CD4-positive, alpha-beta memory T cell (primary cell): Measurements from ENCODE around the gene SHROOM3. TPM values are rescaled to one million over a fixed set of nuclear protein-coding genes. Genes with fewer than 3 reads are reported as not detected.

Experiments
- CTCF ChIA-PET: fragments of 350-600 bp; sonication (Branson Sonifier 250); formaldehyde crosslinking; loops from one replicate; lab custom pipeline; 2021; ENCODE audit warnings: inconsistent platforms; ENCODE audit not compliant: partially characterized antibody; lab: Charles Lee
- POLR2A ChIA-PET: fragments of 350-600 bp; sonication (Branson Sonifier 250); formaldehyde crosslinking; loops from one replicate; lab custom pipeline; 2021; ENCODE audit not compliant: partially characterized antibody; lab: Charles Lee
- DNase-seq, 5 donors: peaks; one replicate each; pipeline versions ENCODE4 v3.0.0 to v3.0.0-alpha.2; 2020 to 2022; ENCODE audit warnings: mixed read lengths in 1 of 5
- H3K27ac ChIP-seq: one replicate; pipeline ENCODE4 v1.7.0; 2013; ENCODE audit warnings: low read depth, low read length
- H3K27me3 ChIP-seq: 2 replicates; pipeline ENCODE4 v1.7.0; 2013; ENCODE audit warnings: mild to moderate bottlenecking, low read length, moderate library complexity; ENCODE audit not compliant: insufficient read depth
- H3K36me3 ChIP-seq: 2 replicates; pipeline ENCODE4 v1.7.0; 2013; ENCODE audit warnings: mild to moderate bottlenecking, low read length, moderate library complexity; ENCODE audit not compliant: insufficient read depth
- H3K4me1 ChIP-seq: 2 replicates; pipeline ENCODE4 v1.7.0; 2013; ENCODE audit warnings: mild to moderate bottlenecking, low read length, moderate library complexity; ENCODE audit not compliant: insufficient read depth
- H3K4me3 ChIP-seq, 2 donors: one replicate each; pipeline ENCODE4 v1.7.0; 2013; ENCODE audit warnings: low read length in 2 of 2, mild to moderate bottlenecking in 1 of 2
- H3K9me3 ChIP-seq, 2 donors: one replicate each; pipeline ENCODE4 v1.7.0; 2013; ENCODE audit warnings: low read length in 2 of 2, control low read depth in 1 of 2; ENCODE audit not compliant: control insufficient read depth in 1 of 2
- H3K27ac Mint-ChIP-seq, 7 donors: one replicate each; pipeline ENCODE4 v1.8.0; 2020 to 2021; ENCODE audit warnings: mixed read lengths in 7 of 7, mild to moderate bottlenecking in 6 of 7, inconsistent platforms in 3 of 7, moderate library complexity in 3 of 7
- H3K27me3 Mint-ChIP-seq, 2 donors: one replicate each; pipeline ENCODE4 v1.8.0; 2020 to 2021; ENCODE audit warnings: mixed read lengths in 2 of 2
- H3K36me3 Mint-ChIP-seq, 2 donors: one replicate each; pipeline ENCODE4 v1.8.0; 2020 to 2021; ENCODE audit warnings: mixed read lengths in 2 of 2, inconsistent platforms in 1 of 2, mild to moderate bottlenecking in 1 of 2
- H3K4me1 Mint-ChIP-seq, 4 donors: one replicate each; pipeline ENCODE4 v1.8.0; 2020 to 2021; ENCODE audit warnings: mixed read lengths in 4 of 4, mild to moderate bottlenecking in 1 of 4
- H3K4me3 Mint-ChIP-seq, 8 donors: one replicate each; pipeline ENCODE4 v1.8.0; 2020 to 2021; ENCODE audit warnings: mixed read lengths in 8 of 8, mild to moderate bottlenecking in 7 of 8, moderate library complexity in 6 of 8, inconsistent platforms in 3 of 8
- H3K9me3 Mint-ChIP-seq, 8 donors: one replicate each; pipeline ENCODE4 v1.8.0; 2020 to 2021; ENCODE audit warnings: mixed read lengths in 8 of 8, mild to moderate bottlenecking in 5 of 8, inconsistent platforms in 3 of 8, moderate library complexity in 1 of 8
- intact Hi-C: fragments of 100-400 bp; cut with micrococcal nuclease; formaldehyde crosslinking; loops from one replicate; pipeline ENCODE4 v1.15.1; 2023
- polyA plus RNA-seq, 2 donors: library from polyadenylated mRNA; unstranded; fragments of 300-500 nt; fragmentation: Illumina TruSeq; gene quantifications; one replicate each; pipeline ENCODE4 v1.2.3, GENCODE V29; 2021
- total RNA-seq, 2 experiments: library from RNA; stranded (reverse); gene quantifications; one replicate each; pipeline ENCODE4 v1.2.3, GENCODE V29; 2021

SHROOM3 gene
- total and polyA plus RNA-seq, 4 experiments from 2014 or later = not detected

GRCh38 chr4:76457885-76458284, 22.9 kb downstream of the SHROOM3 start:
- Histone ChIP-seq H3K4me3 (no peak overlapping the region), H3K27me3 (no peaks in the 10 kb centered on the region), H3K36me3 (no peaks in the 10 kb centered on the region), H3K4me1 (no peaks in the 10 kb centered on the region), H3K27ac (no peak overlapping the region), H3K9me3 (no peaks in the 10 kb centered on the region)
- DNase-seq = no peak
- H3K9me3 Mint-ChIP-seq = peaks cover 0 to 11% (median 4%) of the 10 kb centered on the region in 8 donors
- ChIA-PET CTCF (no interaction called here), POLR2A (no interaction called here)
- no peak overlapping the region for H3K27ac Mint-ChIP-seq
- intact Hi-C loops = no loop called here
- H3K4me3 Mint-ChIP-seq = no peak overlapping the region
- no peaks in the 10 kb centered on the region for H3K4me1 Mint-ChIP-seq
- H3K27me3 Mint-ChIP-seq = peaks cover 13% of the 10 kb centered on the region in 2 donors
- H3K36me3 Mint-ChIP-seq = no peaks in the 10 kb centered on the region

GRCh38 chr4:76458297-76458696, 23.3 kb downstream of the SHROOM3 start:
- H3K27ac ChIP-seq = no peak overlapping the region
- H3K4me3 ChIP-seq = no peak overlapping the region
- peaks cover 0 to 15% (median 8%) of the 10 kb centered on the region in 8 donors for H3K9me3 Mint-ChIP-seq
- H3K27me3 ChIP-seq = no peaks in the 10 kb centered on the region
- peaks cover 0 to 1% of the 10 kb centered on the region in 2 donors for H3K9me3 ChIP-seq
- H3K27ac Mint-ChIP-seq = no peak overlapping the region
- H3K36me3 ChIP-seq = no peaks in the 10 kb centered on the region
- H3K27me3 Mint-ChIP-seq = peaks cover 13 to 14% of the 10 kb centered on the region in 2 donors
- no peak for DNase-seq
- CTCF ChIA-PET = no interaction called here
- H3K4me1 ChIP-seq = no peaks in the 10 kb centered on the region
- no peak overlapping the region for H3K4me3 Mint-ChIP-seq
- POLR2A ChIA-PET = no interaction called here
- H3K4me1 Mint-ChIP-seq = no peaks in the 10 kb centered on the region
- H3K36me3 Mint-ChIP-seq = no peaks in the 10 kb centered on the region
- intact Hi-C loops = no loop called here

- ChIA-PET POLR2A (no interaction called here), CTCF (no interaction called here)
- H3K27ac Mint-ChIP-seq = no peak overlapping the region
- Histone ChIP-seq H3K4me3 (no peak overlapping the region), H3K9me3 (peaks cover 0 to 6% of the 10 kb centered on the region in 2 donors), H3K27ac (no peak overlapping the region), H3K27me3 (no peaks in the 10 kb centered on the region), H3K36me3 (no peaks in the 10 kb centered on the region), H3K4me1 (no peaks in the 10 kb centered on the region)
- DNase-seq = no peak
- intact Hi-C loops = no loop called here
- H3K27me3 Mint-ChIP-seq = peaks cover 9 to 14% of the 10 kb centered on the region in 2 donors
- H3K36me3 Mint-ChIP-seq = no peaks in the 10 kb centered on the region
- no peaks in the 10 kb centered on the region for H3K4me1 Mint-ChIP-seq
- no peak overlapping the region for H3K4me3 Mint-ChIP-seq
- H3K9me3 Mint-ChIP-seq = peaks cover 0 to 20% (median 12%) of the 10 kb centered on the region in 8 donors
Measured at GRCh38 chr4:76458825-76459224, 23.8 kb downstream of the SHROOM3 start.

GRCh38 chr4:76459291-76459723, 24.3 kb downstream of the SHROOM3 start:
- no peak for DNase-seq
- intact Hi-C loops = no loop called here
- H3K27me3 ChIP-seq = no peaks in the 10 kb centered on the region
- Mint-ChIP-seq H3K27me3 (peaks cover 9 to 14% of the 10 kb centered on the region in 2 donors), H3K36me3 (no peaks in the 10 kb centered on the region), H3K4me1 (no peaks in the 10 kb centered on the region), H3K4me3 (no peak overlapping the region), H3K27ac (no peak overlapping the region), H3K9me3 (peaks cover 0 to 25% (median 13%) of the 10 kb centered on the region in 8 donors)
- H3K9me3 ChIP-seq = peaks cover 0 to 6% of the 10 kb centered on the region in 2 donors
- H3K4me1 ChIP-seq = no peaks in the 10 kb centered on the region
- H3K27ac ChIP-seq = no peak overlapping the region
- H3K36me3 ChIP-seq = no peaks in the 10 kb centered on the region
- CTCF ChIA-PET = no interaction called here
- H3K4me3 ChIP-seq = no peak overlapping the region
- POLR2A ChIA-PET = no interaction called here

- ChIA-PET POLR2A (no interaction called here), CTCF (no interaction called here)
- H3K27ac ChIP-seq = no peak overlapping the region
- no peak overlapping the region for H3K4me3 Mint-ChIP-seq
- H3K4me1 ChIP-seq = no peaks in the 10 kb centered on the region
- H3K9me3 Mint-ChIP-seq = peaks cover 0 to 35% (median 17%) of the 10 kb centered on the region in 8 donors
- H3K27me3 Mint-ChIP-seq = peaks cover 2 to 14% of the 10 kb centered on the region in 2 donors
- no peaks in the 10 kb centered on the region for H3K36me3 Mint-ChIP-seq
- no peaks in the 10 kb centered on the region for H3K4me1 Mint-ChIP-seq
- H3K27me3 ChIP-seq = no peaks in the 10 kb centered on the region
- no peak overlapping the region for H3K4me3 ChIP-seq
- intact Hi-C loops = no loop called here
- no peak overlapping the region for H3K27ac Mint-ChIP-seq
- DNase-seq = no peak
- no peaks in the 10 kb centered on the region for H3K36me3 ChIP-seq
- H3K9me3 ChIP-seq = peaks cover 0 to 6% of the 10 kb centered on the region in 2 donors
Measured at GRCh38 chr4:76463568-76463967, 28.5 kb downstream of the SHROOM3 start.

- DNase-seq = no peak
- H3K4me1 ChIP-seq = no peaks in the 10 kb centered on the region
- no peak overlapping the region for H3K4me3 ChIP-seq
- no peaks in the 10 kb centered on the region for H3K9me3 ChIP-seq
- no peak overlapping the region for H3K27ac Mint-ChIP-seq
- no peaks in the 10 kb centered on the region for H3K4me1 Mint-ChIP-seq
- no peaks in the 10 kb centered on the region for H3K27me3 ChIP-seq
- peaks cover 0 to 4% (median 0%) of the 10 kb centered on the region in 8 donors for H3K9me3 Mint-ChIP-seq
- peaks cover 2 to 4% of the 10 kb centered on the region in 2 donors for H3K27me3 Mint-ChIP-seq
- H3K36me3 ChIP-seq = no peaks in the 10 kb centered on the region
- ChIA-PET POLR2A (no interaction called here), CTCF (no interaction called here)
- H3K4me3 Mint-ChIP-seq = no peak overlapping the region
- H3K27ac ChIP-seq = no peak overlapping the region
- H3K36me3 Mint-ChIP-seq = no peaks in the 10 kb centered on the region
- intact Hi-C loops = no loop called here
Measured at GRCh38 chr4:76470064-76470463, 35.0 kb downstream of the SHROOM3 start.

GRCh38 chr4:76470532-76470931, 35.5 kb downstream of the SHROOM3 start:
- H3K27ac ChIP-seq = no peak overlapping the region
- H3K27me3 ChIP-seq = no peaks in the 10 kb centered on the region
- DNase-seq = no peak
- ChIA-PET POLR2A (no interaction called here), CTCF (no interaction called here)
- no peaks in the 10 kb centered on the region for H3K36me3 ChIP-seq
- H3K4me1 ChIP-seq = no peaks in the 10 kb centered on the region
- Mint-ChIP-seq H3K27ac (no peak overlapping the region), H3K27me3 (peaks cover 4 to 5% of the 10 kb centered on the region in 2 donors), H3K4me3 (no peak overlapping the region), H3K9me3 (peaks cover 0 to 2% (median 0%) of the 10 kb centered on the region in 8 donors), H3K36me3 (no peaks in the 10 kb centered on the region), H3K4me1 (no peaks in the 10 kb centered on the region)
- no peaks in the 10 kb centered on the region for H3K9me3 ChIP-seq
- intact Hi-C loops = no loop called here
- no peak overlapping the region for H3K4me3 ChIP-seq

GRCh38 chr4:76476571-76476970, 41.5 kb downstream of the SHROOM3 start:
- ChIA-PET POLR2A (no interaction called here), CTCF (no interaction called here)
- Mint-ChIP-seq H3K4me3 (no peak overlapping the region), H3K9me3 (peaks cover 3 to 17% (median 13%) of the 10 kb centered on the region in 8 donors), H3K27me3 (peaks cover 12 to 20% of the 10 kb centered on the region in 2 donors), H3K4me1 (no peaks in the 10 kb centered on the region), H3K27ac (no peak overlapping the region), H3K36me3 (no peaks in the 10 kb centered on the region)
- DNase-seq = no peak
- no peaks in the 10 kb centered on the region for H3K4me1 ChIP-seq
- H3K27me3 ChIP-seq = no peaks in the 10 kb centered on the region
- intact Hi-C loops = no loop called here
- no peak overlapping the region for H3K4me3 ChIP-seq
- H3K36me3 ChIP-seq = no peaks in the 10 kb centered on the region
- H3K9me3 ChIP-seq = no peaks in the 10 kb centered on the region
- no peak overlapping the region for H3K27ac ChIP-seq
